Measurements from ENCODE around the gene NEDD4L. TPM values are rescaled to one million over a fixed set of nuclear protein-coding genes. Genes with fewer than 3 reads are reported as not detected.

The NEDD4L gene
- total and polyA plus RNA-seq, 2 experiments from 2014 or later, result 36.2 to 72.3 TPM

GRCh38 chr18:58046093-58046793 lies 2.2 kb downstream of the NEDD4L start:
- ATAC-seq (peak; percentile 10), DNase-seq (ENCODE audit: low spot score) (peak; percentile 65)
- Mint-ChIP-seq H3K9me3 (no peaks in the 10 kb centered on the region), H3K4me1 (peaks cover 29% of the 10 kb centered on the region), H3K4me3 (peak overlapping the region; percentile 96), H3K36me3 (ENCODE audit: low read depth) (no peaks in the 10 kb centered on the region), H3K27me3 (ENCODE audit: insufficient read depth, low read depth, poor library complexity) (peaks cover 19% of the 10 kb centered on the region), H3K27ac (peak overlapping the region; percentile 87)
- H3K79me2 ChIP-seq (replicated peaks; ENCODE audit: insufficient read depth), result peaks cover 62% of the 10 kb centered on the region
- no peaks in the 10 kb centered on the region for H3K9me2 ChIP-seq (ENCODE audit: insufficient read depth)
- H3F3A ChIP-seq (replicated peaks; ENCODE audit: low read depth), result 0 out of 2 replicates have a peak, but pooled peaks cover 3% of the 10 kb centered on the region
- peak overlapping the region; percentile 33; the same call in 1 of the 2 replicates for H3K27ac ChIP-seq (ENCODE audit: low read depth)
- H2AFZ ChIP-seq, result no peak overlapping the region
- H3K36me3 ChIP-seq (ENCODE audit: insufficient read depth), result no peaks in the 10 kb centered on the region
- H3K4me3 ChIP-seq, result peak overlapping the region; percentile 96
- peaks cover 21% of the 10 kb centered on the region for H3K4me1 ChIP-seq (ENCODE audit: insufficient read depth)
- H3K4me2 ChIP-seq, result peak overlapping the region; percentile 84
- peaks cover 18% of the 10 kb centered on the region for H4K20me1 ChIP-seq (replicated peaks; ENCODE audit: insufficient read depth)
- TF ChIP-seq, protein P1, sequence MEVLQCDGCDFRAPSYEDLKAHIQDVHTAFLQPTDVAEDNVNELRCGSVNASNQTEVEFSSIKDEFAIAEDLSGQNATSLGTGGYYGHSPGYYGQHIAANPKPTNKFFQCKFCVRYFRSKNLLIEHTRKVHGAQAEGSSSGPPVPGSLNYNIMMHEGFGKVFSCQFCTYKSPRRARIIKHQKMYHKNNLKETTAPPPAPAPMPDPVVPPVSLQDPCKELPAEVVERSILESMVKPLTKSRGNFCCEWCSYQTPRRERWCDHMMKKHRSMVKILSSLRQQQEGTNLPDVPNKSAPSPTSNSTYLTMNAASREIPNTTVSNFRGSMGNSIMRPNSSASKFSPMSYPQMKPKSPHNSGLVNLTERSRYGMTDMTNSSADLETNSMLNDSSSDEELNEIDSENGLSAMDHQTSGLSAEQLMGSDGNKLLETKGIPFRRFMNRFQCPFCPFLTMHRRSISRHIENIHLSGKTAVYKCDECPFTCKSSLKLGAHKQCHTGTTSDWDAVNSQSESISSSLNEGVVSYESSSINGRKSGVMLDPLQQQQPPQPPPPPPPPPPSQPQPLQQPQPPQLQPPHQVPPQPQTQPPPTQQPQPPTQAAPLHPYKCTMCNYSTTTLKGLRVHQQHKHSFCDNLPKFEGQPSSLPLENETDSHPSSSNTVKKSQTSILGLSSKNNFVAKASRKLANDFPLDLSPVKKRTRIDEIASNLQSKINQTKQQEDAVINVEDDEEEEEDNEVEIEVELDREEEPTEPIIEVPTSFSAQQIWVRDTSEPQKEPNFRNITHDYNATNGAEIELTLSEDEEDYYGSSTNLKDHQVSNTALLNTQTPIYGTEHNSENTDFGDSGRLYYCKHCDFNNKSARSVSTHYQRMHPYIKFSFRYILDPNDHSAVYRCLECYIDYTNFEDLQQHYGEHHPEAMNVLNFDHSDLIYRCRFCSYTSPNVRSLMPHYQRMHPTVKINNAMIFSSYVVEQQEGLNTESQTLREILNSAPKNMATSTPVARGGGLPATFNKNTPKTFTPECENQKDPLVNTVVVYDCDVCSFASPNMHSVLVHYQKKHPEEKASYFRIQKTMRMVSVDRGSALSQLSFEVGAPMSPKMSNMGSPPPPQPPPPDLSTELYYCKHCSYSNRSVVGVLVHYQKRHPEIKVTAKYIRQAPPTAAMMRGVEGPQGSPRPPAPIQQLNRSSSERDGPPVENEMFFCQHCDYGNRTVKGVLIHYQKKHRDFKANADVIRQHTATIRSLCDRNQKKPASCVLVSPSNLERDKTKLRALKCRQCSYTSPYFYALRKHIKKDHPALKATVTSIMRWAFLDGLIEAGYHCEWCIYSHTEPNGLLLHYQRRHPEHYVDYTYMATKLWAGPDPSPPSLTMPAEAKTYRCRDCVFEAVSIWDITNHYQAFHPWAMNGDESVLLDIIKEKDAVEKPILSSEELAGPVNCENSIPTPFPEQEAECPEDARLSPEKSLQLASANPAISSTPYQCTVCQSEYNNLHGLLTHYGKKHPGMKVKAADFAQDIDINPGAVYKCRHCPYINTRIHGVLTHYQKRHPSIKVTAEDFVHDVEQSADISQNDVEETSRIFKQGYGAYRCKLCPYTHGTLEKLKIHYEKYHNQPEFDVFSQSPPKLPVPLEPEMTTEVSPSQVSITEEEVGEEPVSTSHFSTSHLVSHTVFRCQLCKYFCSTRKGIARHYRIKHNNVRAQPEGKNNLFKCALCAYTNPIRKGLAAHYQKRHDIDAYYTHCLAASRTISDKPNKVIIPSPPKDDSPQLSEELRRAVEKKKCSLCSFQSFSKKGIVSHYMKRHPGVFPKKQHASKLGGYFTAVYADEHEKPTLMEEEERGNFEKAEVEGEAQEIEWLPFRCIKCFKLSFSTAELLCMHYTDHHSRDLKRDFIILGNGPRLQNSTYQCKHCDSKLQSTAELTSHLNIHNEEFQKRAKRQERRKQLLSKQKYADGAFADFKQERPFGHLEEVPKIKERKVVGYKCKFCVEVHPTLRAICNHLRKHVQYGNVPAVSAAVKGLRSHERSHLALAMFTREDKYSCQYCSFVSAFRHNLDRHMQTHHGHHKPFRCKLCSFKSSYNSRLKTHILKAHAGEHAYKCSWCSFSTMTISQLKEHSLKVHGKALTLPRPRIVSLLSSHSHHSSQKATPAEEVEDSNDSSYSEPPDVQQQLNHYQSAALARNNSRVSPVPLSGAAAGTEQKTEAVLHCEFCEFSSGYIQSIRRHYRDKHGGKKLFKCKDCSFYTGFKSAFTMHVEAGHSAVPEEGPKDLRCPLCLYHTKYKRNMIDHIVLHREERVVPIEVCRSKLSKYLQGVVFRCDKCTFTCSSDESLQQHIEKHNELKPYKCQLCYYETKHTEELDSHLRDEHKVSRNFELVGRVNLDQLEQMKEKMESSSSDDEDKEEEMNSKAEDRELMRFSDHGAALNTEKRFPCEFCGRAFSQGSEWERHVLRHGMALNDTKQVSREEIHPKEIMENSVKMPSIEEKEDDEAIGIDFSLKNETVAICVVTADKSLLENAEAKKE (CRISPR knock-in tag; IDR thresholded peaks at IDR 0.05), result no peak
- TF ChIP-seq, protein P2, sequence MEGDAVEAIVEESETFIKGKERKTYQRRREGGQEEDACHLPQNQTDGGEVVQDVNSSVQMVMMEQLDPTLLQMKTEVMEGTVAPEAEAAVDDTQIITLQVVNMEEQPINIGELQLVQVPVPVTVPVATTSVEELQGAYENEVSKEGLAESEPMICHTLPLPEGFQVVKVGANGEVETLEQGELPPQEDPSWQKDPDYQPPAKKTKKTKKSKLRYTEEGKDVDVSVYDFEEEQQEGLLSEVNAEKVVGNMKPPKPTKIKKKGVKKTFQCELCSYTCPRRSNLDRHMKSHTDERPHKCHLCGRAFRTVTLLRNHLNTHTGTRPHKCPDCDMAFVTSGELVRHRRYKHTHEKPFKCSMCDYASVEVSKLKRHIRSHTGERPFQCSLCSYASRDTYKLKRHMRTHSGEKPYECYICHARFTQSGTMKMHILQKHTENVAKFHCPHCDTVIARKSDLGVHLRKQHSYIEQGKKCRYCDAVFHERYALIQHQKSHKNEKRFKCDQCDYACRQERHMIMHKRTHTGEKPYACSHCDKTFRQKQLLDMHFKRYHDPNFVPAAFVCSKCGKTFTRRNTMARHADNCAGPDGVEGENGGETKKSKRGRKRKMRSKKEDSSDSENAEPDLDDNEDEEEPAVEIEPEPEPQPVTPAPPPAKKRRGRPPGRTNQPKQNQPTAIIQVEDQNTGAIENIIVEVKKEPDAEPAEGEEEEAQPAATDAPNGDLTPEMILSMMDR (conservative IDR thresholded peaks at IDR 0.05; ENCODE audit: low read depth in 2 of 2), result peak in 1 of 2 experiments; percentile 21; a peak in 2 of 4 replicates
- no peak for TF ChIP-seq EZH2phosphoT487 (IDR thresholded peaks at IDR 0.05; ENCODE audit: unreplicated experiment)
- no peaks in the 10 kb centered on the region for H3K27me3 ChIP-seq (ENCODE audit: insufficient read depth)
